AG20443 (cell line): ENCODE measurements around the gene SPRR2B.
A peak's percentile ranks its signal among the peaks of the same experiment; 100 is the strongest.
"Not testable (repeated sequence)": the region's sequence is repeated elsewhere in the genome, so short reads cannot be mapped to it uniquely, and the experiment has no call there.

ENCODE experiments used
- DNase-seq: peaks from one replicate; pipeline ENCODE4 v3.0.0; 2012; ENCODE audit warnings: low spot score, mixed read lengths

The SPRR2B gene

GRCh38 chr1:153032677-153033308 is 38.6 kb downstream of the SPRR2B start:
- peak; percentile 44 for DNase-seq

GRCh38 chr1:153032073-153032472 is 39.3 kb downstream of the SPRR2B start:
- no peak for DNase-seq

- DNase-seq, result no peak
Observed at GRCh38 chr1:153030895-153031294, 40.5 kb downstream of the SPRR2B start, which contains the start of gene SPRR1B. TSS of gene SPRR1B (plus strand) at chr1:153031203. CDS start at chr1:153032346, 1,143 bp downstream.

GRCh38 chr1:153028766-153029165 is 42.6 kb downstream of the SPRR2B start:
- DNase-seq, result no peak

- no peak for DNase-seq
Observed at GRCh38 chr1:153025797-153026196, 45.6 kb downstream of the SPRR2B start.

- no peak for DNase-seq
Observed at GRCh38 chr1:153024413-153024812, 47.0 kb downstream of the SPRR2B start.

GRCh38 chr1:153023109-153023508 is 48.3 kb downstream of the SPRR2B start:
- DNase-seq, result no peak

GRCh38 chr1:153022340-153022739 is 49.1 kb downstream of the SPRR2B start:
- DNase-seq, result not testable (repeated sequence)

- not testable (repeated sequence) for DNase-seq
Observed at GRCh38 chr1:153021829-153022228, 49.6 kb downstream of the SPRR2B start.
